ENCODE measurements around the gene PPP3R2.

PPP3R2 gene

GRCh38 chr9:101635473-101635872 is 40.7 kb upstream of the PPP3R2 start:
- TF ChIP-seq TAF1 (IDR thresholded peaks at IDR 0.05; ENCODE audit: borderline replicate concordance, insufficient read depth, low read length), result no peak
- TF ChIP-seq POLR2AphosphoS5 (IDR thresholded peaks at IDR 0.05; ENCODE audit: low read depth, low read length), result no peak
- no peak for TF ChIP-seq SIN3A (IDR thresholded peaks at IDR 0.05; ENCODE audit: borderline replicate concordance, insufficient read depth, low read length)
- TF ChIP-seq FOXP2 (optimal IDR thresholded peaks at IDR 0.05; ENCODE audit: borderline replicate concordance, extremely low read depth, extremely low read length, insufficient read depth), result no peak
- no peak for TF ChIP-seq REST (IDR thresholded peaks at IDR 0.05; ENCODE audit: insufficient read depth in 1 of 2, low read depth in 2 of 2, low read length in 2 of 2)

- no peak for TF ChIP-seq POLR2AphosphoS5 (IDR thresholded peaks at IDR 0.05; ENCODE audit: low read depth, low read length)
- no peak for TF ChIP-seq FOXP2 (optimal IDR thresholded peaks at IDR 0.05; ENCODE audit: borderline replicate concordance, extremely low read depth, extremely low read length, insufficient read depth)
- TF ChIP-seq TAF1 (IDR thresholded peaks at IDR 0.05; ENCODE audit: borderline replicate concordance, insufficient read depth, low read length), result no peak
- TF ChIP-seq SIN3A (IDR thresholded peaks at IDR 0.05; ENCODE audit: borderline replicate concordance, insufficient read depth, low read length), result no peak
- no peak for TF ChIP-seq REST (IDR thresholded peaks at IDR 0.05; ENCODE audit: insufficient read depth in 1 of 2, low read depth in 2 of 2, low read length in 2 of 2)
Observed at GRCh38 chr9:101634741-101635409, 40.1 kb upstream of the PPP3R2 start.

- no peak for TF ChIP-seq REST (IDR thresholded peaks at IDR 0.05; ENCODE audit: insufficient read depth in 1 of 2, low read depth in 2 of 2, low read length in 2 of 2)
- TF ChIP-seq TAF1 (IDR thresholded peaks at IDR 0.05; ENCODE audit: borderline replicate concordance, insufficient read depth, low read length), result no peak
- TF ChIP-seq FOXP2 (optimal IDR thresholded peaks at IDR 0.05; ENCODE audit: borderline replicate concordance, extremely low read depth, extremely low read length, insufficient read depth), result no peak
- no peak for TF ChIP-seq SIN3A (IDR thresholded peaks at IDR 0.05; ENCODE audit: borderline replicate concordance, insufficient read depth, low read length)
Observed at GRCh38 chr9:101632611-101633010, 37.8 kb upstream of the PPP3R2 start.

- no peak for TF ChIP-seq SIN3A (IDR thresholded peaks at IDR 0.05; ENCODE audit: borderline replicate concordance, insufficient read depth, low read length)
- TF ChIP-seq POLR2AphosphoS5 (IDR thresholded peaks at IDR 0.05; ENCODE audit: low read depth, low read length), result no peak
- TF ChIP-seq FOXP2 (optimal IDR thresholded peaks at IDR 0.05; ENCODE audit: borderline replicate concordance, extremely low read depth, extremely low read length, insufficient read depth), result no peak
- TF ChIP-seq TAF1 (IDR thresholded peaks at IDR 0.05; ENCODE audit: borderline replicate concordance, insufficient read depth, low read length), result no peak
- no peak for TF ChIP-seq REST (IDR thresholded peaks at IDR 0.05; ENCODE audit: insufficient read depth in 1 of 2, low read depth in 2 of 2, low read length in 2 of 2)
Observed at GRCh38 chr9:101631892-101632291, 37.1 kb upstream of the PPP3R2 start.

Measured in PFSK-1 (cell line).